OCI-LY1 (cell line): ENCODE measurements around the gene TPST1.

ENCODE experiments used
- H2AFZ ChIP-seq: fragments of 200-600 bp; sonication (generic), shearing (Covaris generic); 2 replicates; pipeline ENCODE4 v1.6.0; 2014; ENCODE audit warnings: antibody characterized with exemption, mild to moderate bottlenecking, low read length
- H3F3A ChIP-seq: fragments of 200-600 bp; sonication (generic), shearing (Covaris generic); 2 replicates; pipeline ENCODE4 v1.6.0; 2014; ENCODE audit warnings: mild to moderate bottlenecking, antibody characterized with exemption, low read length, moderate library complexity; ENCODE audit not compliant: insufficient read depth
- H3K27ac ChIP-seq: fragments of 200-600 bp; sonication (generic); 2 replicates; pipeline ENCODE4 v1.5.1; 2014; ENCODE audit warnings: low read length, mixed run types, mild to moderate bottlenecking, low read depth; ENCODE audit not compliant: poor library complexity, severe bottlenecking
- H3K27me3 ChIP-seq: fragments of 200-600 bp; sonication (generic); 2 replicates; pipeline ENCODE4 v1.6.0; 2014; ENCODE audit warnings: antibody characterized with exemption, mild to moderate bottlenecking, low read length, moderate library complexity; ENCODE audit not compliant: insufficient read depth
- H3K36me3 ChIP-seq: fragments of 200-600 bp; sonication (generic); 2 replicates; pipeline ENCODE4 v1.6.1; 2014; ENCODE audit warnings: mild to moderate bottlenecking, antibody characterized with exemption, low read length, moderate library complexity, mixed read lengths; ENCODE audit not compliant: insufficient read depth
- H3K4me1 ChIP-seq: fragments of 200-600 bp; sonication (generic); 2 replicates; pipeline ENCODE4 v1.5.1; 2014; ENCODE audit warnings: mild to moderate bottlenecking, low read length, moderate library complexity; ENCODE audit not compliant: insufficient read depth, severe bottlenecking
- H3K4me2 ChIP-seq: fragments of 200-600 bp; sonication (generic), shearing (Covaris generic); 2 replicates; pipeline ENCODE4 v1.6.1; 2014; ENCODE audit warnings: low read length
- H3K4me3 ChIP-seq: fragments of 200-600 bp; sonication (generic); 2 replicates; pipeline ENCODE4 v1.5.1; 2014; ENCODE audit warnings: low read length, low read depth, mild to moderate bottlenecking, mixed read lengths; ENCODE audit not compliant: poor library complexity, severe bottlenecking
- H3K79me2 ChIP-seq: fragments of 200-600 bp; shearing (Covaris generic); 2 replicates; pipeline ENCODE4 v1.6.1; 2016; ENCODE audit warnings: mixed run types, low read length, mixed read lengths; ENCODE audit not compliant: insufficient read depth
- H3K9ac ChIP-seq: fragments of 200-600 bp; sonication (generic), shearing (Covaris generic); 2 replicates; pipeline ENCODE4 v1.6.1; 2014; ENCODE audit warnings: mild to moderate bottlenecking, low read length, mixed read lengths
- H3K9me2 ChIP-seq: fragments of 200-600 bp; sonication (generic), shearing (Covaris generic); 2 replicates; pipeline ENCODE4 v1.6.1; 2014; ENCODE audit warnings: low read depth, mild to moderate bottlenecking, low read length, mixed read lengths
- H3K9me3 ChIP-seq: fragments of 200-600 bp; shearing (Covaris generic); 2 replicates; pipeline ENCODE4 v1.6.1; 2014; ENCODE audit warnings: low read length, mixed read lengths
- H4K20me1 ChIP-seq: fragments of 200-600 bp; sonication (generic), shearing (Covaris generic); 2 replicates; pipeline ENCODE4 v1.6.0; 2016; ENCODE audit warnings: mild to moderate bottlenecking, low read length; ENCODE audit not compliant: insufficient read depth
- CTCF ChIP-seq: fragments of 200-600 bp; sonication (generic), shearing (Covaris generic); IDR thresholded peaks from 2 replicates; pipeline ENCODE4 v1.5.1; 2017; ENCODE audit warnings: mild to moderate bottlenecking, antibody characterized with exemption, low read length, moderate library complexity, mixed read lengths
- EZH2 ChIP-seq: fragments of 200-600 bp; sonication (generic), shearing (Covaris generic); IDR thresholded peaks from 2 replicates; pipeline ENCODE4 v1.8.0; 2017; ENCODE audit warnings: borderline replicate concordance, mixed run types, mild to moderate bottlenecking, antibody characterized with exemption, low read length, moderate library complexity, mixed read lengths

Gene TPST1

GRCh38 chr7:66306243-66306642 is 101.1 kb downstream of the TPST1 start:
- no peaks in the 10 kb centered on the region for H3K27me3 ChIP-seq
- no peak overlapping the region for H3K27ac ChIP-seq
- H3K79me2 ChIP-seq = no peaks in the 10 kb centered on the region
- H3K36me3 ChIP-seq = no peaks in the 10 kb centered on the region
- H3K9me3 ChIP-seq = no peaks in the 10 kb centered on the region
- H3K4me2 ChIP-seq = no peak overlapping the region
- H3K4me1 ChIP-seq = no peaks in the 10 kb centered on the region
- no peaks in the 10 kb centered on the region for H4K20me1 ChIP-seq
- no peaks in the 10 kb centered on the region for H3K9me2 ChIP-seq
- no peak overlapping the region for H3K4me3 ChIP-seq
- TF ChIP-seq EZH2 (no peak), CTCF (no peak)
- H3K9ac ChIP-seq = no peak overlapping the region
- no peak overlapping the region for H2AFZ ChIP-seq
- no peaks in the 10 kb centered on the region for H3F3A ChIP-seq

GRCh38 chr7:66307591-66308215 is 102.6 kb downstream of the TPST1 start:
- Histone ChIP-seq H3K4me2 (no peak overlapping the region), H3K4me1 (no peaks in the 10 kb centered on the region), H3K79me2 (no peaks in the 10 kb centered on the region), H3K27me3 (no peaks in the 10 kb centered on the region), H3K4me3 (no peak overlapping the region), H3K27ac (no peak overlapping the region), H4K20me1 (no peaks in the 10 kb centered on the region), H2AFZ (no peak overlapping the region), H3K9me3 (no peaks in the 10 kb centered on the region), H3K9ac (no peak overlapping the region), H3K36me3 (no peaks in the 10 kb centered on the region), H3F3A (no peaks in the 10 kb centered on the region), H3K9me2 (no peaks in the 10 kb centered on the region)
- TF ChIP-seq EZH2 = no peak
- no peak for TF ChIP-seq CTCF

- TF ChIP-seq EZH2 = no peak
- TF ChIP-seq CTCF = no peak
- Histone ChIP-seq H3K4me1 (no peaks in the 10 kb centered on the region), H3K9me2 (no peaks in the 10 kb centered on the region), H3K4me2 (no peak overlapping the region), H3K79me2 (no peaks in the 10 kb centered on the region), H3K27me3 (no peaks in the 10 kb centered on the region), H3F3A (no peaks in the 10 kb centered on the region), H3K36me3 (no peaks in the 10 kb centered on the region), H3K27ac (no peak overlapping the region), H3K9me3 (no peaks in the 10 kb centered on the region), H4K20me1 (no peaks in the 10 kb centered on the region), H2AFZ (no peak overlapping the region), H3K9ac (no peak overlapping the region), H3K4me3 (no peak overlapping the region)
Observed at GRCh38 chr7:66308411-66308810, 103.3 kb downstream of the TPST1 start.
